ENCODE measurements around the gene CPB2.

The CPB2 gene

DNA sequence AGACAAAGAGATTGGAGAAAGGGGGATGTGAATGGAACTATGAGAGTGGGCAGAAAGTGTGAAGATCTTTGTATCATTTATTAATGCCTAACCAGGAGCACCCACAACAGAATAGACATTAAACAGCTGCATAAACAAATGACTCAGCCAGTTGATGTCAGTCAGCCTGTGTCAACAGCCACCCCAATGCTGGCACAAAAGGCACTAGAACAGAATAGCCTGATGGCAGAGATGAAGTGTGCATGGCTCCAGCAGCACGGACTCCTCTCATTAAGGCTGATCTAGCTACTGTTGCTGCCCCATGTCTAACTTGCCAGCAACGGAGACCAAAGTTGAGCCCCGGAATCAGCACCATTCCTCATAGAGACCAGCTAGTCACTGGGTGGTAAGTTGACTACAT, 7.8 kb downstream of the CPB2 start:
- H3K4me3 ChIP-seq (ENCODE audit: low read depth, low read length): no peak overlapping the region
- TF ChIP-seq, protein P1, sequence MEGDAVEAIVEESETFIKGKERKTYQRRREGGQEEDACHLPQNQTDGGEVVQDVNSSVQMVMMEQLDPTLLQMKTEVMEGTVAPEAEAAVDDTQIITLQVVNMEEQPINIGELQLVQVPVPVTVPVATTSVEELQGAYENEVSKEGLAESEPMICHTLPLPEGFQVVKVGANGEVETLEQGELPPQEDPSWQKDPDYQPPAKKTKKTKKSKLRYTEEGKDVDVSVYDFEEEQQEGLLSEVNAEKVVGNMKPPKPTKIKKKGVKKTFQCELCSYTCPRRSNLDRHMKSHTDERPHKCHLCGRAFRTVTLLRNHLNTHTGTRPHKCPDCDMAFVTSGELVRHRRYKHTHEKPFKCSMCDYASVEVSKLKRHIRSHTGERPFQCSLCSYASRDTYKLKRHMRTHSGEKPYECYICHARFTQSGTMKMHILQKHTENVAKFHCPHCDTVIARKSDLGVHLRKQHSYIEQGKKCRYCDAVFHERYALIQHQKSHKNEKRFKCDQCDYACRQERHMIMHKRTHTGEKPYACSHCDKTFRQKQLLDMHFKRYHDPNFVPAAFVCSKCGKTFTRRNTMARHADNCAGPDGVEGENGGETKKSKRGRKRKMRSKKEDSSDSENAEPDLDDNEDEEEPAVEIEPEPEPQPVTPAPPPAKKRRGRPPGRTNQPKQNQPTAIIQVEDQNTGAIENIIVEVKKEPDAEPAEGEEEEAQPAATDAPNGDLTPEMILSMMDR (IDR thresholded peaks at IDR 0.05; ENCODE audit: low read depth, low read length): no peak

DNA sequence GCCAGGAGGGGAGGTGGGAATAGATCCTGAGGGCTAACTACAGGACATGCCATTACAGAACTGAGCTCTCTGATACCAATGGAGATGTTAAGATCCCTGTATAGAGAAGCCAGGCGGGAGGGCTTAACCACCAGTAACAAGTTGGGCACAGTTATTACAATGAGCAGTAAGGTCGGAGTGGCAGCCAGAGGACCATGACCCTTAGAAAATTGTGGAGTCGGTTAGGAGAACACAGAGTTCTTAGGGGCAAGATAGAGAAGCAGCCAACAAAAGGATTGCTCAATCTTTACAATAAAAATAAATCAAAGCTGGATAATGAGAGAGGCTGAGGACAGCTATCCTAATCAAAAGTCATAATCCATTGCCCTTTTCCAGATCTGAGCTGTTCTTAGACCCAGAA, 10.4 kb downstream of the CPB2 start:
- no peak overlapping the region for H3K4me3 ChIP-seq (ENCODE audit: low read depth, low read length)
- TF ChIP-seq, protein P1 (IDR thresholded peaks at IDR 0.05; ENCODE audit: low read depth, low read length): no peak

DNA sequence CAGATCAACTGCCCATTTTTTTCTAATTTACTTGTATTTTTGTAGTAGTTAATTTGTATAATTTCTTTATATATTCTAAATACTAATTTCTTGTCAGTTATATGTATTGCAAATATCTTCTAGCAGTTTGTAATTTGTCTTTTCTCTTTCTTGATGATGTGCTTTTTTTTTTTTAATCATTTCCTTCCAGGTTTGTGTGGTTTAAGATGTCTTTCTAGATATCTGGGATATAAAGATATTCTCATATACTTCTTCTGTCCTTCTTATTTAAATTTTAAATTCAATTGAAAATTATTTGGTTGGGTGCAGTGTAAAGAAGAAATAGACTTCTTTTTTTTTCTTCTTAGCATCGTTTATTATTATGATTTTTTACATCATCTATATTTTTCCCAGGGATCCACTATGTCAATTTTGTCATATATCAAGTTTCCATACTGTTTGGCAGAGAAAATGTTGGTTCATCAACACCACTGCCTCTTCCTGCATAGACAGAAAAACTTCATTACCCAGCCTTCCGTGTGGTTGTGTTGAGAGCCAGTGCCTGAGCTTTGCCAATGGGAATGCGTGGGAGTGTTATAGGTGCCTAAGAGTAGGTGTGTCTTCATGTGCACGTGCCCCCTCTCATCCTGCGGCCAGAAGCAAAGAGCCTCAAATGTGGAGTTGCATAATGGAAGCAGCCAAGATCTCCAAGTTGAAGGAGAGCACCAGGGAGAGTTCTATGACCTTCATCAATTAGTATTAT, 15.8 kb downstream of the CPB2 start:
- no peak overlapping the region for H3K4me3 ChIP-seq (ENCODE audit: low read depth, low read length)
- TF ChIP-seq, protein P1 (IDR thresholded peaks at IDR 0.05; ENCODE audit: low read depth, low read length): no peak

DNA sequence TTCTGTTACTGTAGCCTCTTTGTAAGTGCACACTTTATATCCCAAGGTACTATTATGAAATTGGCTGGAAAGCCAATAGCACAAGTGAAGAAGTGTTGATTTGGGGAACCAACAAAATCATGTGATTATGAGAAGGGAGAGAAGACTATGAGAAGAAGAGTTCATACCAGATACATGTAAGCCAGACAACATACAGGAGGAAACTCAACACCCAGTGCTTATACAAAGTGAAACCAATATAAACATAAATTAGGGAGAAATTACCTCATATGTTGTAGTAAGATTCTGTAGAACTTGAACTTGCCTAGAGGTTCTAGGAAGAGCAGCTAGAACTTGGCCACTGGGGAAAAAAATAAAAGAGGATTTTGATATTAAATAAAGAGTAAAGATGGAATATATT, 17.4 kb downstream of the CPB2 start:
- TF ChIP-seq, protein P1 (IDR thresholded peaks at IDR 0.05; ENCODE audit: low read depth, low read length): no peak
- H3K4me3 ChIP-seq (ENCODE audit: low read depth, low read length): no peak overlapping the region

DNA sequence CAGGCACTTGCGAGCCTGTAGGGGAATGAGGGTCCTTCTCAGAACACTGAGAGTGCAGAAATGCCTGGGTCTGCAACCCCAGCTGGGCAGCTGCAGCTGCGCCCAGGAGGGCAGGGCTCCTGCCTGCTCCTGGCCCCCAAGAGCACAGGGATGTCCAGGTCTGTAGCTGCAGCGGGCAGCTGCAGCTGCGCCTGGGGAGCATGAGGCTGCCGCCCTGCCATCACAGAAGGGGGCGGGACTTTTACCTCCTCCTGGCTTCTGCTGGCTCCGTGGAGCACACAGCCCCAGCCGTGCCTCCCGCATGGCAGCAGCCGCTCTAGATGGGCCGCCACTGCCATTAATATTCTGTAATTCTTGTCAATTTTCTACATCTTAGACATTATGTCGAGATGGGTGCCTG, 17.8 kb downstream of the CPB2 start:
- TF ChIP-seq, protein P1 (IDR thresholded peaks at IDR 0.05; ENCODE audit: low read depth, low read length): no peak
- H3K4me3 ChIP-seq (ENCODE audit: low read depth, low read length): no peak overlapping the region

DNA sequence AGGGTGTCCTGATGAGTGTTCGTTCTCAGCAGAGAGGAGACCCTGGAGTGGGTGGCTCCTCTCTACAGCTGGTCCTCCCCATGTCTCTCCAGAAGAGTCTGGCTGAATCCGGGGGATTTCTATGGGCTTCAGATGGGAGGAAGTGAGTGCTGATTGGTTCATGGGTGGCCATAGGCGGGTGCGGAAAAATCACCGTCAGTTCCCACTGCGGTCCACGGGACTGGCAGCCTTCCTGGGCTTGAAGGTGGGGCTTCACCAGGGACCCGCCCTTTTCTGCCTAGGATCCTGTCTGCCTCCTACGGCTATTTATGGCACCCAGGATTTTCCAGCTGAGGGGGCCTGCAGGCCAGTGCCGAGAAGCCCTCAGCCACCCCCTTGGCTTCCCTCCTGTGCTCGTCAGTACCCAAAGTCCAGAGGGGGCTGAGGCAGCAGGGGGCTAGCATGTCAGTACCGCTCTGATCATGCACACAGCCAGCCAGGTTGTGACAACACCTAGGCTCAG, 18.4 kb downstream of the CPB2 start:
- TF ChIP-seq, protein P1 (IDR thresholded peaks at IDR 0.05; ENCODE audit: low read depth, low read length): no peak

DNA sequence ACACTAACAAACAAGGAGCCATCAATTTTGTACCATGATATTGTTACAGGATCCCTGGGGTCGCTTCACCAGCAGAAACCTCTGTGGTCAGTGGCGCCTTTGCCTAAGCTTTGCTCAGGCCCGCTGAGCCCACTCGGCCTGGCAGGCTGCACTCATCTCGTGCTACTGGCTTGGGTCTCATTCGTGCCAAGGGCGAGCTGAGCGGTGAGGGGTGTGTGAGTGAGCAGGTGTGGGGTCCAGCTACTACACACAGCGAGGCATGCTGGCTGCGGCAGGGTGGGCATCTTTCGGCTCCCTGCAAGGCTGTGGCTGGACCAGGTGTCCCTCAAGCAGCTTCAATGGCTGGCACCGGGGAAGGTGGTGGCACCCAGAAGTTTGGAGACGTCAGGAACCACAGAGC, 19.1 kb downstream of the CPB2 start:
- TF ChIP-seq, protein P1 (IDR thresholded peaks at IDR 0.05; ENCODE audit: low read depth, low read length): no peak

More for the DNA sequence above, 18.4 kb downstream of the CPB2 start:
- H3K4me3 ChIP-seq (ENCODE audit: low read depth, low read length): no peak overlapping the region

More for the DNA sequence above, 19.1 kb downstream of the CPB2 start:
- no peak overlapping the region for H3K4me3 ChIP-seq (ENCODE audit: low read depth, low read length)
